Superior temporal gyrus (tissue), 1 donor: Measurements from ENCODE around the gene USP7.
"Not testable (repeated sequence)": the region's sequence is repeated elsewhere in the genome, so short reads cannot be mapped to it uniquely, and the experiment has no call there.

Experiments
- DNase-seq: peaks from one replicate; pipeline ENCODE4 v3.0.0-alpha.2; 2016; ENCODE audit errors: extremely low spot score

The USP7 gene

DNA sequence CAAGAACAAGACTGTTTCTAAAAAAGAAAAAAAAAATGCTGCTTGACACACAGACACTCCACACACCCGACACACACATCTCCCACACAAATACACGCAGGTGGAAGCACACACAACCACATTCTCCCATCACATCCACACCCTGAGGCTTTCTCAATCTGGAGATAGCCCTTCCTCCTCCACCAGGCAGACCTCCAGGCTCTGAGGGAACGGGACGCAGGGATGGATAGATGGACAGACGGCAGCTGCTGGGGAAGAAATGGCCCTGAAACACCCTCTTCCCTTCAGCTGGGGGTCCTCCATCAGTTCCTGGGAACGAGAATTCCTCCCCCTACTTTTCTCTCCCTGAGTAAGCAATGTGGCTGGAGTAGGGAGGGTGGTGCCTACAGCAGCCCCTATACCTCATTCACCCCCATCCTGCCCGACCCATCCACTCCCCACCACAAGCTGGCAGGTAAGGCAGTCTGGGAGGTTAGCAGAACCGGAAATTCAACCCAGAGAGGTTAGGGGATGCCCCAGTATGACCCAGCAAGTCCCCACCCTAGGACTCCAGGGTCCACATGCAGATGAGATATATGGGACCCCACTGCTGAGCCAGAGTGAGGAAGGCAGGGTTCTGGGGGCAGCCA is 85.7 kb downstream of the USP7 start:
- DNase-seq, result no peak

GRCh38 chr16:8875317-8875716 is 88.4 kb downstream of the USP7 start:
- not testable (repeated sequence) for DNase-seq

GRCh38 chr16:8874388-8874787 is 89.3 kb downstream of the USP7 start:
- no peak for DNase-seq

DNA sequence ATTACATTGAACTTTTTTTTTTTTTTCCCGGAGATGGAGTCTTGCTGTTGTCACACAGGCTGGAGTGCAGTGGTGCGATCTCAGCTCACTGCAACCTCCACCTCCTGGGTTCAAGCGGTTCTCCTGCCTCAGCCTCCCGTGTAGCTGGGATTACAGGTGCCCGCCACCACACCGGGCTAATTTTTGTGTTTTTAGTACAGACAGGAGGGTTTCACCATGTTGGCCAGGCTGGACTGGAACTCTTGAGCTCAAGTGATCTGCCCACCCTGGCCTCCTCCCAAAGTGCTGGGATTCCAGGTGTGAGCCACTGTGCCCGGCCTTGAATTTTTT is 89.9 kb downstream of the USP7 start:
- not testable (repeated sequence) for DNase-seq

DNA sequence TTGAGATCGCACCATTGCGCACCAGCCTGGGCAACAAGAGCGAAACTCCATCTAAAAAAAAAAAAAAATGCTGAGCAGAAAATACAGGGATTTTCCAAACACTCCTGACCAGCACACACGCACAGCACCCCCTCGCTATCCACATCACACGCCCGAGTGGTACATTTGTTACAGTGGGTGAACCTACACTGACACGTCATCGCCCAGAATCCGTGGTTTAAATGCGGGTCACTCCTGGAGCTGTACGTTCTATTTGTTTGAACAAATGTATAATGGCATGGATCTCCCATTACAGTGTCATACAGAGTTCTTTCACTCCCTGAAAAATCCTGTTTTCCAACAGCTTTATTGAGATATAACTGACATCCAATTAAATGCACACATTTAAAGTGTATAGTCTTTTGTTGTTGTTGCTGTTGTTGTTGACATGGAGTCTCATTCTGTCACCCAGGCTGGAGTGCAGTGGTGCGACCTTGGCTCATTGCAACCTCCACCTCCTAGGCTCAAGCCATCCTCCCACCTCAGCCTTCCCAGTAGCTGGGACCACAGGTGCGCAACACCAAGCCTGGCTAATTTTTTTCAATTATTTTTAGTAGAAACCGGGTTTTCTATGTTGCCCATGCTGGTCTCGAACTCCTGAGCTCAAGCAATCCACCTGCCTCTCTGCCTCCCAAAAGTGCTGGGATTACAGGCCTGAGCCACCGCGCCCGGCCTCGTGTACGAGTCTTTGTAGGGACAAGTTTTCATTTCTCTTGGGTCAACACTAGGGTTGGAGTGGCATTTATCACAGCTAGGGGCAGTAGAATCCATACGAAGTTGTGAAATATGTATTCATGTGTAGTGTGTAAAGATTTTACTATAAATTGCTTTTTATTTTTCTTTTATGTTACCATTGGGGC is 90.5 kb downstream of the USP7 start:
- DNase-seq, result no peak

DNA sequence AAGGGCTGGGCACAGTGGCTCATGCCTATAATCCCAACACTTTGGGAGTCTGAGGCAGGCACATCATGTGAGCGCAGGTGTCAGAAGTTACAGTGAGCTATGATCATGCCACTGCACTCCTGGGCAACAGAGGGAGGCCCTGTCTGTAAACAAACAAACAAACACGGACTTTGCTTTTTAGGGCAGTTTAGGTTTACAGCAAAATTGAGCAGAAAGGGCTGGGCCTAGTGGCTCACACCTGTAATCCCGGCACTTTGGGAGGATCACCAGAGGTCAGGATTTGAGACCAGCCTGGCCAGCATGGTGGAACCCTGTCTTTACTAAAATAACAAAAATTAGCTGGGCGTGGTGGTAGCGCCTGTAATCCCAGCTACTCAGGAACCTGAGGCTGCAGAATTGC is 91.6 kb downstream of the USP7 start:
- DNase-seq, result no peak

DNA sequence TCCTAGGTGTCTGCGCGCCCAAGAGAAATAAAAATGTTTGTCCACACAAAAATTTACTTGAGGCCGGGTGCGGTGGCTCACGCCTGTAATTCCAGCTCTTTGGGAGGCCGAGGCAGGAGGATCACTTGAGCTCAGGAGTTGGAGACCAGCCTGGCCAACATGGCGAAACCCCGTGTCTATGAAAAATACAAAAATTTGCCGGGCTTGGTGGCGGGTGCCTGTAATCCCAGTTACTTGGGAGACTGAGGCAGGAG is 93.8 kb downstream of the USP7 start:
- DNase-seq, result not testable (repeated sequence)

DNA sequence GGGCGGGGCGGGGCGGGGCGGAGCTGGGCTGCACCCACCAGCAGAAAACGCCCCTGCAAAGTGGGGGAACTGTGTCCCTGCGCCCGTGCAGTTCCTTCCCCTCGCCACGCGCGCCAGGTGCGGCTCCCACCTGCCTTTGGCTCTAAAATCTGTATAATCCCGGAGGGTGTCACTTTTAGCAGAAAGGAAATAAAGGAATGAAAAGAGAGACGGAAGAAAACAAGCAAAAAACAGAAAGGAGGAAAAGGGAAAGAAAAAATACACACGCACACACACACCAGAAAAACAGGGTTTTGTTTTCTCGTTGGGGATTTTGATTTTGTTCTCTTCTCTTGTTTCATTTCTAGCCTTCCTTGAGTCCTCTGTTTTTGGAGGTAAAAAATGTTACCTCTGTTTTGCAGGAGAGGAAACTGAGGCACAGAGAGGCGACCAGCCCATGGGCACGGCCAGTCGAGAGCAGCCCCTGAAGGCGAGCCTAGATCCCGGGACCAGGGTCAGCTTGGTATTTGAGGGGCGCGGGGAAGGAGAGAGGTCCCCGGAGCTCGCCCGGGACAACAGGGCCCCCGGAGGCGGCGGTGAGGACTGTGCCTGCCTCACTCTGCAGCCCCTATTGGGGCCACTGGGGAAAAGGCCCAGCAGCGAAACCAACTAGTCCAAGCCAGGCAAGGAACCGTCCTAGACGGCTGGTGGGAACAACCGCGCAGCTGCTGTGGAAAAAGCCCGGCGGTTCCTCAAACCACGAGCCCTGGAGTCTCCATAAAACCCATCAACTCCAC is 94.3 kb downstream of the USP7 start:
- no peak for DNase-seq

- DNase-seq, result peak; percentile 82
Measured at GRCh38 chr16:8868416-8869211, 95.1 kb downstream of the USP7 start, which contains the start of gene CARHSP1. CARHSP1 (minus strand) TSS chr16:8869006; CDS start chr16:8859328, 9,678 bp downstream.

DNA sequence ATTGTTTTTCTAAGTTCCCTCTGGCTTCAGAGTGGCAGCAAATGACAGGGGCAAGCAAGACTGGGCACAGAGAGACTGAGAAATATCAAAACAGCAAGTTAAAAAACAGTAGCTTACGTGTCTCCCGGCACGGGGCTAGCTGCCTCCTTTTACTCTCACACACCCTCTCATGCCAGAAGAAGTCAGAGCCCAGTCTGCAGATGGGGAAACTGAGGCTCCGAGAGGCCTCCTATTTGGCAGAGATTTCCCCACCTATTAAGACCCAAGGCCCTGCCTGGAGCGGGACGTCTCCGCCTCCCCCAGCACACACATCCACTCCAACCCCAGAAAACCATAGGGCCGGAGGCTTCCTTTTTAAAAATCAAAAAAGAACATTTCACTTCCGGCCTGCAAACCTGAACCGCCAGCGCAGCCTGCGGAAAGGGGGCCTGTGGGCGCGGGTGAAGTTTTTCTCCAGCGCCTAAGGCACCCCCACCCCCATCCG is 95.7 kb downstream of the USP7 start:
- peak; percentile 37 for DNase-seq

GRCh38 chr16:8867216-8867931 is 96.3 kb downstream of the USP7 start:
- peak; percentile 51 for DNase-seq

- DNase-seq, result no peak
Measured at GRCh38 chr16:8866884-8867215, 96.9 kb downstream of the USP7 start.

DNA sequence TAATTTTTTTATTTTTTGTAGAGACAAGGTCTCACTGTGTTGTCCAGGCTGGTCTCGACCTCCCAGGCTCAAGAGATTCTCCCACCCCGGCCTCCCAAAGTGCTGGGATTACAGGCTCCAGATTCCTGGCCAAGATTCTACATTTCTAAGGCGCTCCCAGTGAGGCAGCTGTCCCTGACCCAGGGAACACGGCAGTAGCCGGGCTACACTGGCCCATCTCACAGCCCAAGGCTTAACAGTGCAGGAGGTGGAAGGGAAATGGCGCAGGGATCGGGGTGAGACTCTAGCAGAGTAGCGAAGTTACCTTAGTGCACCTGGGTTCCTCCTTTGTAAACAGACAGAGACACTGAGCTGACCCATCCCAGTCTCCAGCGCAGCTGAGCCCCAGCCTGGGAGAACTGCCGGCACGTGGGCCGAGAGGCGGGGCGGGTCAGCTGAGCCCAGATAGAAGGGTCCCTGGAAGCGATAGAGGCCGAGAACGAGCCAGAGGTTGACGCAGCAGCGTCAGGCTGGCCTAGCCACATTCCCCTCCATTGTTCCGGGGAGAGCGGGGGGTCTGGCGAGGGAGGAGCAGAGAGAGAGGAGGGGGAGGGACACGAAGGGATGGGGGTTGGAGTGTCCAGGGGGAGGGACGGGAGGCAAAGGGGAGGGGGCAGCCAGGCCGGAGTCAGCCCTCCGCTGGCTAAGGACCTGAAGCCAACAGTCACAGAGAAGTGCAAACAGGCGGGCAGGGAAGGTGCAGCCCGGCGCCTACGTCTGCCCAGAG is 97.4 kb downstream of the USP7 start:
- peak; percentile 76 for DNase-seq

DNA sequence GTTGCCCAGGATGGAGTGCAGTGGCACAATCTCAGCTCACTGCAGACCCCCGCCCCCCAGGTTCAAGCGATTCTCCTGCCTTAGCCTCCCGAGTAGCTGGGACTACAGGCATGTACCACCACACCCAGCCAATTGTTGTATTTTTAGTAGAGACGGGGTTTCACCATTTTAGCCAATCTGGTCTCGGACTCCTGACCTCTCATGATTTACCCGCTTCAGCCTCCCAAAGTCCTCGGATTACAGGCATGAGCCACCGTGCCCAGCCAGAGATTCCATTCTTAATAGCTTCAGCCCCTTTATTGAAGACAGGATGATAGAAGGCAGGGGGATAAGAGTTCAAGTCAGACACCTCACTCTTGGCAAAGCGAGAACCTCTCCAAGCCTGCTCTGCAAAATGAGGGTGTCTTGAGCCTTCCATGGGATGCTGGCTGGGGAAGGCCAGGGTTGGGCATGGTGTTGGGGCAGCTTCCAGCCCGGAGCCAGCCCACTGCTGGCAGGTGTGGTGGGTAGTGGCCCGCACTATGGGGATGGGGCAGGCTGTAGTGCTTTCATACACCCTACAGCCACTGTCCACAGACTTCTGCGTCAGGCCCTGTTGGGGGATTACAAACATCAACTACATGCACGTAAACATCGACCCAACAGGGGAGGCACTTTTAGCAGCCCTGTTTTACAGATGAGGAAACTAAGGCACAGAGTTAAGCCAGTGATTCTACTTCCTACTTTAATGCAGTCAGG is 98.4 kb downstream of the USP7 start:
- DNase-seq, result no peak

DNA sequence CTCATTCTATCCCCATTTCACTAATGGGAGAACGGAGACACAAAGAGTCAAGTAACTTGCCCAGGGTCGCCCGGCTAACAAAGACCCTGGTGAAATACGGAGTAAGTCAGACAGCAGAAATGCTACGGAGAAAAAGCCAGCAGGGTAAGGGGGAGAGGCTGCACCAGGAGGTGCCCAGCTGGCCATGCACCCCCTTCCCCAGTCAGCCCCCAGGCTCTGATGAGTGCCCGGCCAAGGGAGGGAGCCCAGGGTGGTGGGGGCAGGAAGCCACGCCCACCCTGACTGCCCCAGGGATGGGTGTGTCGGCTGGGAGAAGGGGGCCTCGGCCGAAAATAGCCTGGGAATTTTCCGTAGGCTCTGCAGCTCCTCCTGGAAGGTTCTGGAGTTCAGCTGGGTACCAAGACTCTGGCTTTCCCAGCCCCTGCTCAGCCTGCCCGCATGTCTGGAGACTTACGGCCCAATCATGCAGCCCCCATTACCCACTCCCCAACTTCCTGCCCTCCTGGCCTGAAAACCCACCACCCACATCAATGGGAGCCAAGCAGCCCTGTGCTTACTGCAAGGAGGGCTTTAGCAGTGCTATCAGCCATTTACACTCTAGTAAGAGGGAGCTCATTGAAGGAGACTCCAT is 99.1 kb downstream of the USP7 start:
- no peak for DNase-seq

GRCh38 chr16:8863594-8864424 is 99.9 kb downstream of the USP7 start:
- peak; percentile 92 for DNase-seq

DNA sequence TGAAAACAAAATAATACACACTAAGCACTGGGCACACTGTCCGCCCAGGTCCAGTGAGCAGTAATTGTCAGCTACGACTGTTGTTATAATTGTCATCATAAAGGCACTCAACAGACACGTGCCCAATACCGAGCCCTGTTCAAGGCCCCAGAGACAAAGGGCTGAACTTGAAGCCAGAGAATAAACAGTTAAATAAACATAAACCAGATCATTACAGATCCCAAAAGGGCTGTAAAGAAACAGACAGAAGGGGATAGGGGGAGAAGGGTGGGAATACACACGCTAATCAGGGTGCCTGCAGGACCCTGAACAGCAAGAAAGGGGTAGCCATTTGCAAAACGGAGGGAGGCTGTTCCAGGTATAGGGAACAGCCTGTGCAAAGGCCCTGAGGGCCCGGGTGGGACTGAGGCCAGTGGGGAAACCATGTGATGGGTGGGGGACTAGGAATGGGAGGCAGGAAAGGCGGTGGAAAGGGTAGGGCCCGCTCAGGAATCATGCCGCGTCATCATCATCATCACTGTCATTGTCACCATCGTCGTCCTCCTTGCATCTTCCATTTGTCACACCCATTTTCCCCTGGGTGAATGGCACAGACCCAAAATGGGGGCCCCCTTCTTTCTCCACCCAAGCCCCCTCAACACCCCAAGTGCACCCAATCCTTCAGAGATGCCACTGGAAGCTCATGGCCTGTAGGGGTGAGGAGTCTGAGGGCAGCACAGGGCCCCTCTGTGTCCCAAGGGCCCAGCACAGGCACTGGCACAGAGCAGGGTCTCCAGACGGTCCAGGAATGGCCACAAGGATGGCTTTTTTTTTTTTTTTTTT is 101.2 kb downstream of the USP7 start:
- no peak for DNase-seq
